HG03095 (cell line): Measurements from ENCODE around the gene WDR90.
"Not testable (repeated sequence)": the region's sequence is repeated elsewhere in the genome, so short reads cannot be mapped to it uniquely, and the experiment has no call there.

Experiments used
- ATAC-seq: cut with Tn5 transposase; IDR thresholded peaks from one replicate; pipeline ENCODE4 v1.9.1; 2021; ENCODE audit warnings: moderate library complexity; ENCODE audit not compliant: unreplicated experiment

Gene WDR90

DNA sequence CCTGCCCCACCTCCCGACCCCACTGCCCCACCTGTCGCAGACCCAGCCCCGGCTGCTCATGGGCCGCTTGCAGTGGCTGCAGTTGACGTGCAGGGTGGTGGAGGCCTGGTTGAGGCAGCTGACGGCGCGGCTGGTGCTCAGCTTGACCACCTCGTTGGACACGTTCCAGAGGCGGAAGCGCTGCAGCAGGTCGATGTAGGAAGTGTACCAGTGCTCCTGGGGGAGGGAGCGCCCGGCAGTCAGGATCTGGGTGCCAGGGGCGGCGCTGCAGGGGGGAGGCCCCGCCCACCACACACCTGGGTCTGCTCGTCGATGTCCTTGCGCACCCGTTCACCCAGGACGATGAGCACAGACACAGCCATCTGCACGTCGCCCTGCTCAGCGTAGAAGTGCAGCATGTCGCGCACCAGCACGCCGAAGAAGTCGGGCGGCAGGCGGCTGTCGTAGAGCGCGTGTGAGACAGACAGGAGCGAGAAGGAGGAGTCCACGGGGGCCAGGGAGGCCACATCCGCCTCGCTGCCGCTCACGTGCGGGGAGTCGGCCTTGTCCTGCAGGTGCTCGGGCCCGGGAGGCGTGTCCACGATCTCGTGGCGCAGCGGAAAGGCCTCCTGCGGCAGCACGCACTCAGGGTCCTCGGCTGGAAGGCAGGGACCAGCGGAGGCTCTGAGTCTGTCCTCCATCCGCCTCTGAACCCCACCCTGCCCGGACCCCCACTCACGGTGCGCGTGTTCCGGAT, 36.0 kb downstream of the WDR90 start:
- ATAC-seq = no peak

DNA sequence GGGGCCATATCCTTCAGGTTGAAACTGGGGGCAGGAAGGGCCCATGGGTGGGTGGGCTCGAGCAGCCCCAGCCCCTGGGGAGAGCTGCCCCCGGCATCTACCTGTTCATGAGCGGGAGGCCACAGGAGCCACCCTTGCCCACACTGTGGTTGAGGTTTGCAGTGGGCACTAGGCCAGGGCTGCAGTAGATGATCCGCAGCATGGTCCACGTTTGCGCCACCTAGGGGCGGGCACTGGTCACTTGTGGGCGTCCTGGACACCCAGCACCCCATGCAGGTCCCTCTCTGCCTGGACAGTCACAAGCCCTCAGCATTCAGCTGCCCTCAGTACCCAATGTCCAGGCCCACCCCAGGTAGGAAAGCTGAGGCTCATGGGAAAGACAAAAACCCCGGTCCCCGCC, 36.8 kb downstream of the WDR90 start:
- no peak for ATAC-seq

DNA sequence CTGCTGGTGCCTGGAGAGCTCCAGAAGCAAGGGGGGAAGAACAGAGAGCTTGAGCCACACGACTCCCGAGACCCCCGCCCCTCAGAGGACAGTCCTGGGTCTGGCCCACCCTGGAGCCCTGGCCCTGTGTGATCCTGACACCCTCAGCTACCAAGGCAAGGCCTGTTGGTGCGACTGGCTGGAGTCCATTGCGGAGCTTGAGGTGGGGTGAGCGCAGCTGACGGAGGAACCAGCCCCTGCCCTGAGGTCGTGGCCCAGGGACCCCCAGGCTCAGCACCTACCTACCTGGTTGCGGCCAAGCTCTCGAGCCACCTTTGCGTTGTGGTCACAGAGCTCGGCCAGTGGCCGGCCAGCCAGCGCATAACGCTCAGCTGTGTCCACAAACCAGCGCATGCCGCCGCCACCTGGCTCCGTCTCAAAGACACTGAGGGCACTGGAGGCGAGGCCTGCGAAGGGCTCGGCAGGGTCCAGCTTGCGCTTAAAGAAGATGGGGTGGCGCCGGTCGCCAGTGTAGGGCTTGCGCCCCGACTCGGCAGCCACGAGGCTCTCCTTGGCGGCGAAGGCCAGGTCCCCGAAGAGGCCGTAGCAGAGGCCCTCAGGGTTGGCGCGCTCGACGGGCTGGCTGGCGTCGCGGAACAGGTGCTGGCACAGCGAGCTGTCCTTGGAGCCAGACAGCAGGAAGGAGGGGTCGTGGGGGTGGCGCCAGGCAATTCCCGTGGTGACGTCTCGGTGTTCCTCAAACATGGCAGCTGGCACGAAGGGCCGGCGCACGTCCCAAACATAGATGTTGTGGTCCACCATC, 37.5 kb downstream of the WDR90 start:
- ATAC-seq = no peak

DNA sequence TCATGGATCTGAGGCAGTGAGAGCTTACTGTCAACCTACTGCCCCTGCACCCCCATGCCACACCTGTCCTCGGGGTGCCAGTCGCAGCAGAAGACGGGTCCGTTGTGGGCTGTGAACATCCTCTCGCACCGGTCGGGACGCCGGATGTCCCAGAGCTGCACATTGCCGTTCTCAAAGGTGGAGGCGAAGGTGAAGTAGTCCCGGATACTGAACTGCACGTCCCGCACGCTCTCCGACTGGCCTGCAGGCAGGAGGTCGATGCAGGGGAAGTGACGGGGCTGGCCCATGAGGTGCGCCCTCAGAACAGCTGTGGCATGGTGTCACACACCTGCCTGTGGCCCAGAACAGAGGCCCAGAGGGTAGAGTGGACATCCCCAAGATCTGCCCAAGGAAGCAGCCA, 38.3 kb downstream of the WDR90 start:
- ATAC-seq = no peak

DNA sequence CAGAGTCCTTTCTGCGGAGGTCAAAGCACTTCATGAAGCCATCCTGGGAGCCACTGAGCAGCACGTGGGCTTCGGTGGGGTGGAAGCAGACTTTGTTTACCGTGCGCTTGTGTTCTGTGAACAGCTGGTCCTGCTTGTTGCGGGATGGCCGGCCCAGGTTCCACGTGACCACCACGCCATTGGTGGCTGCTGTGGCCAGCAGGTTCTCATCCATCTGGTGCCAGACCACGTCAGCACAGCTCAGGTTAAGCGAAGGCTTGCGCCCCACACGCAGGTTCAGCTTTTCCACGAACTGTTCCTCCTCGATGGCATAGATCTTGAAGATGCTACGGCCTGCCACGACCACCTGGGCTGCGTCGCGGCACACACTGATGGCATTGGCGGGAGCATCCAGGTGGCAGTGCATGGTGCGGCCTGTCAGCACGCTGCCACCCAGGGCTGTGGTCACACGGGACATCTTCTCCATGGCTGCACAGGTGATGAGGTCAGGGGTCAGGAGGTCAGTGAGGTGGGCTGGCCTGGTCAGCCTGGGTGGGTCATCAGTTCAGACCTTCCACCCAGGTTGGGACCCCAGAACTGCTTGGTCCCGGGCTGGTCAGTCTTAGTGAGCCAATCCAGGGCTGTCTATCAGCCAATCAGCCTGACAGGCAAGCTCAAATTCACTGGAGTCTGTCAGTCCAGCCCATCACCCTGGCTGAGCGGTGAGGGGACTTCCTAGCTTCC, 40.2 kb downstream of the WDR90 start:
- no peak for ATAC-seq

DNA sequence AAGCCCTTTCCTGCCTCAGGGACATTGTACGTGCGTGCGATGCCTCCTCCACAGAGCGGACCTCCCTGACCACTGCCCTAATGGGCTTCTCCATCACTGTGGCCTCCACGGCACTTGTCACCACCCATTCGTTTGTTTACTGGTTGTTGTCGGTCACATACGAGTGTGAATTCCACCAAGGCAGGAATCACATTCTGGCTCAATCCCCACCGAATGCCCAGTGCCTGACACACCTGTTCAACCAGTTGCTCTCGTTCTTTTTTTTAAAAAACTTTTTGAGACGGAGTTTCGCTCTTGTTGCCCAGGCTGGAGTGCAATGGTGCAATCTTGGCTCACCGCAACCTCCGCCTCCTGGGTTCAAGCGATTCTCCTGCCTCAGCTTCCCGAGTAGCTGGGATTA, 42.1 kb downstream of the WDR90 start:
- ATAC-seq = not testable (repeated sequence)

DNA sequence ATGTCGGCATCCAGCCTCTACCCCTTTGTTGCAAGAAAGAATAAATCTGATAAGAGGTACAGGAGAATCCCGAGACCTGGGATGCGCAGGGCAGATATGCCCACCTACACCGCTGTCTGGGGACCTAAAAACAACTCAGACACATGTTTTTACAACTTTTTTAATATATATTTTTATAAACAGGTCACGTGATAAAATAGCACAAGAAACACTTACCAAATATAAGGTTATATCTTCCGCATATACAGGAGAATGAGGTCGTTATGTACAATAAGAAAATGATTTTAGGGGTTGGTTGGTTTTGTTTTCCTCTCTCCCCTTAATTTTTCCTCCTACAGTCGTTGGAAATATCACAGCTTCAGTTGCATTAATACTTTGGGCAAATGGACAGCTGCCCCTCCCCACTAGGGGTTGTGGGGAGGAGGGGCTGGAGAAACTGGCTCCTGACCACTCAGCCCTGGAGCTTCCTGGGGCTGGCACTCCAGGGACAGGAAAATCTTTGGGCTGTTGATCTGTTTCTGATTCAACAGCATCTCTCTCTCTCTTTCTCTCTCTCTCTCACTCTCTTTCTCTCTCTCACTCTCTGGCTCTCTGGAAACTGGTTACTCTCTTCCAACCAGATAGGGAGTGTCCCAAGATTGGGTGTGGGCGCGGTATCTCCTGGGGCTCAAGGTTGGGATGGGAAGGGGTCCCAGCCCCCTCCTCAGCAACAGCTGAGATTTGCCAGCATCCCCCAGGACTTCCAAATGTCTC, 43.4 kb downstream of the WDR90 start:
- no peak for ATAC-seq

DNA sequence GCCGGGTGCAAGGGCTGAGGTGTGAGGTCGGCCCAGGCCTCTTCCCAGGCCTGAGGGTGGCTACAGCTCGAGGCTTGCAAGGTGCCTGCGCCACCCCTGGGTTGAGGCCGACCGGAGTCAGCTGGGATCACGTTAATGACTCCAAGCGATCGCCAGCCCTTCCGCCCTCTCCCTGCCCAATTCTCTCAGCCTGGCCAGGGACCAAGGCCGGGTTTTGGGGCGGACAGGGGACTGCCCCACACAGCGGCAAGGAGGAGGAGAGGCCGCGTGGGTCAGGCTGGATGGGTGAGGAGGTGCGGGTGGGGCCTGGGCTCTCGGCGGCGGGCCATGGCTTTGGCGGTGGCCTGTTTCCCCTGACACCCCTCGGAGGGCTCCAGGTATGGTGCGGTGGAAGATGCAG, 44.2 kb downstream of the WDR90 start:
- no peak for ATAC-seq

DNA sequence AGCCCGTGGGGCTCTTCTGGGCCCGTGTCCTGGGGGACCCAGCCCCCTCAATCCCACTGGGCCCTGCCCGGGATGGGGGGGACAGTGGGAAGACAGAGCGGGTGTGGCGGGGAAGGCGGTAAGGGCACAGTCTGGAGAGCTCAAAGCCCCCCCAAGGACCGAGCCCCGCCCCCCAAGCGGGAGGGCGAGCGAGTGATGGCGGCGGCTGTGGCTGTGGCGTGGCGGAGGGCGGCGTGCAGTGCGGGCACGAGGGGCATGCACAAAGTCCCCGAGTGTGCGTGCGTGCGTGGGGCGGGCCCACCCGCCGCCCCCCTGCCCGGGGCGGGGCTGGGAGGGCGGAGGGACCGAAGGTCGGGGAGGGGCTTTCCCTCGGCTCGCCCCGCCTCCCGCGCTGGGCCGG, 44.6 kb downstream of the WDR90 start:
- no peak for ATAC-seq

DNA sequence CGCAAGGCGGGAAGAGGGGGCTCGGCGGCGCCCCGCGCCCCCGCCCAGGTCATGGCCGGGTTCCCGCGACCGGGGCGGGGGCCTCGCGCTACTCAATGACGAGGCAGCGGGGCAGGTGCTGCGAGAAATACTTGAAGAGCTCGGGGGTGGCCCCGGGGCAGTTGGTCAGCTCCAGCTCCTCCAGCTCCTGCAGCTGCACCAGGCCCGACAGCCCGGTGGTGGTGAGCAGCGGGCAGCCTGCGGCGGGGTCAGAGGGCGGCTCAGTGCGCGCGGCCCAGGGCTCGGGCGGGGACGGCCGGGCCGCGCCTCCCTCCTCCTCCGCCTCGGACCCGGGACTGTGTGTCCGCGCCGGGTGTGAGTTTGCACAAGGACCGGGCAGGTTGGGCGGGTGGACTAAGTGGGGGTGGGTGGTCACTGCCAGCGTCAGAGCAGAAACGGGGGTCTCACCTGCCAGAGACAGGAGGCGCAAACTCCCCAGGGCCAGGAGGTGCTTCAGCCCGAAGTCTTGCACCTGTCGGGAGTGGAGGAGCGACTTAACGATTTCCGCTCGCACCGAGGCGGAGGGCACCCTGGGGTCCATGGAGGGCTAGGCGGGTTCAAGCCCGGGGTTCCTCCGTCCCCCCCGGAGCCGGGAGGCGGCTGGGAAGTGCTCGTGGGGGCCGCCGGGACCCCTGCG, 45.2 kb downstream of the WDR90 start:
- no peak for ATAC-seq

DNA sequence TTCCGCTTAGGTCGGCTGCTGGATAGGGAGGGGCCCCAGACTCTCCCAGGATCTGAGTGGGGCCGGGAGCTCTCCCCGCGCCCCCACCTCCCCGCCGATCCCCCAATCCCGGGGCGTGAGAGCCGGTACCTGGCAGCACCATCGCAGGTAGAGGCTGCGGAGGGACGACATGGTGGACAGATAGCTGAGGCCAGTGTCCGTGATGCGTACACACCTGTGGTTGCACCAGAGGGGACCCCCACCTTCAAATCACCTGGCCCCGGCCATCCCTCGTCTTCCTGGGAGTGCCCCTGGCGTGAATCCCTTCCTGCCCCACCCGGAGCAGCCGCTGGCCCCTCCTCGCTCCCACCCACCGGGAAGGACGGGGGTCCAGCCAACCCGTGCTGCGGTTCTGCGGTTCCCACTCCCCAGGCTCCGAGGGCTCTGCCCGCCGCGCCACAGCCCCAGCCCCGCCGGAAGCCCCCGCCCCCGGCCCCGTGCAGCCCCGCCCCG, 45.7 kb downstream of the WDR90 start:
- ATAC-seq = no peak

DNA sequence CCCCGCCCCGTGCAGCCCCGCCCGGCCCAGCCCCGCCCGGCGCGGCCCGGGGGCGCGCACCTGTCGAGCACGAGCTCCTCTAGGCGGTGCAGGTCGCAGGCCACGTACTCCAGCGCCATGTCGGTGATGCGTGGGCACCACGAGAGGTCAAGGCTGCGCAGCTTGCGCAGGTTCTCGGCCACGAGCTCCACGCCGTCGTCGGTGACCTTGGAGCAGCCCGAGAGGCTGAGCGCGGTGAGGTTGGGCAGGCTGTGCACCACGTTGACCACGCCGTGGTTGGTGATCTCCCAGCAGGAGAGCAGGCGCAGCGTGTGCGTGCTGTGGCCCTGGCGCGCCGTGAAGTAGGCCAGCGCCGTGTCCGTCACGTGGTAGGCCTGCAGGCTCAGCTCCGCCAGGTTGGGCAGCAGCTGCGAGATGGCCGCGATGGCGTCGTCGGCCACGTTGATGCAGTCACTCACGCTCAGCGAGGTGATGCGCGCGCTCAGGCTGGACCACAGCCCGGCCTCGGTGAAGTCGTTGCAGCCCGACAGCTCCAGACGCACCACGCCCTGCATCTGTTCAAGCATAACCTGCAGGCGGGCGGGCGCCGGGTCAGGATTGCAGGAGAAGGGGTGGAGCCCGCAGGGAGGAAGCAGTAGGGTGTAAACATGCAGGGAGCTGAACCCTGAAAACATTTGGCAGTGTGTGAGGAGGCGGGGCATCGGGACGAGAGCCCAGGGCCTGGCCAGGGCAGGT, 46.4 kb downstream of the WDR90 start:
- ATAC-seq = no peak

DNA sequence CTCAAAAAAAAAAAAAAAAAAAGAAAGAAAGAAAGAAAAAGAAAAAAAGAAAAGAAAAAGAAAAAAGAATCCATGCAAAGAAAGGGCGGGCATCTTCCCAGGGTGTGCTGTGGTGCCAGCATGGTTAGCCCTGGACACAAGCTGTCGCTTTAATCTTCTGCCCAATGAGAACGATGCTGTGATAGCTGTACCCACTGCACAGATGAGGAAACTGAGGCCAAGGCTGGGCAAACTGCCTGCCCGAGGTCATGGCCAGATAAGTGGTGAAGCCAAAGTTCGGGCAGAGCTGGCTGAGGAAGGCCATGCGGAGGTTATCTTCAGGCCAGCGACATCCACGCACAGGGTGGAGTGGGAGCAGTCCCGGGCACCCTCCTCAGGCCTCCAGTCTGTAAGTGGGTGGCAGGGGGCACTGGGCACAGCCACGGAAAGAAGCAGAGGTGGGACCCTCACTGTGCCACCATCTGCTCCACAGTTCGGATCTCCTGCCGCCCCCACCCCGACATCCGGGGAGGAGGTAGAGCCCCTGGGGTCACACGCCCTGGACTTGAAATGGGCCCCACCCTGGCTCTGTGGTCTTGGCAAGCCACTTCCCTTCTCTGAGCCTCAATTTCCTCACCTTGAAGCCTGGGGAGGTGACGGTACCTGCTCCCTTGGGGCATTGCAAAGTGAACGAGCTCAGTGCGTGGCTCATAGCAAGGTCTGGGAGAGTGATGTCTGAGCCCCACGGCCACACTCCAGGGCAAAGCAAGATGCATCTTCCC, 49.9 kb downstream of the WDR90 start:
- no peak for ATAC-seq

DNA sequence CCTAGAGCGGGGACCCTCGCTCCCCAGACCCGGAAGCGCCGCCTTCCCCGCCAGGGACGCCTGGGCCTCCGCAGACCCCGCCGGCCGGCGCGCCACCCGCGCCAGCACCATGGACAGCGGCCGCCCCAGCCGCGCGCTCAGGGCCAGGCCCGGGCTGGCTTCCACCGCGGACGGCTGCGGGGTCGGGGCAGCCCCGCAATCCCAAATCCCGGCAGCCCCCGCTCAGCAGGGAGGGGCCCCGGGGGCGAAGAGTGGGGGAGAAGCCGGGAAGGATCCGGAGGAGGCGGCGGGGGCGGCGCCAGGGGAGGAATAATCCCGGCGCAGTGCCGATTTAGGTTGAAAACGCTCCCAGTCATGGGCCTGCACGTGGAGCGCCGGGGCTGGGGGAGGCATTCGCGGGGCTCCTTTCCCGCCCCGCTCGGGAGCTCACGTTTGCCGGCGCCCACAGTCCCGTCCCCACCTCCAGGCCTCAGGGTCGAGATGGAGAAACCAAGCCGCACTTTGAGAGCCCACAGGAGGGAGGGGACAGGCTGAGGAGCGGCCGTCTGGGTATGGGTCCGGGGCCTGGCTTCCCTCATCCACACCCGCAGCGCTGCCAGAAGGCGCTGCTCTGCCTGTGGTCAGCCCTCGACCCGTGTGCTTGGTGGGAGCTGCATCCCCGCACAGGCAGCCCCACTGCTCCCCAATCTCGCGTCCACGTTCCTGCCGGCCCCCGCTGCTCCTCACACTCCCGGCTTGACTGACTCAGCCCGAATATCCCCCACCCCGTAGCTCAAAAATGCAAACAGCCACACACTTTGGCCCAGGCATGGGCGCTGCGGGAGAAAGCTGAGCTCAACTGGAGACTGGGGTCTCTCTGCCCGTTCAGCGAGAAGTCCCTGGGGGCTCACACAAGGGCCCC, 51.8 kb downstream of the WDR90 start:
- no peak for ATAC-seq

DNA sequence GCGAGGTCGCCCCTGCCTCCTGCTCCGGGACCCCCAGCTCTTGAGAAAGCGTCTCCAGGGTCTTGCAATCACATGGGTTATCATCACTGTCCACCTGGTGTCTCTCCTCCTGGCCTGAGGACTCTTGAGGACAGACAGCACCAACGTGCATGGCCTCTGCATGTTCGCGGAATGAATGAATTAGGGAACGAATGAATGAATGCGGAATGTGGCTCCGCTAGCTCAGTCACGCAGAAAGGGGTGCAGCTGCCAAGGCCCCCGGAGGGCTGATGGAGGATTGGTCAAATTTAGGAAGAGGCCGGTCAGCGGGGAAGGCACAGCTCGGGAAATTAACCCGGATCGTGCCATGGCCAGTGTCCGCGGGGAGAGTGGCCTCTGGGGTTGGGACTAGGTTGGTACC, 53.2 kb downstream of the WDR90 start:
- no peak for ATAC-seq

DNA sequence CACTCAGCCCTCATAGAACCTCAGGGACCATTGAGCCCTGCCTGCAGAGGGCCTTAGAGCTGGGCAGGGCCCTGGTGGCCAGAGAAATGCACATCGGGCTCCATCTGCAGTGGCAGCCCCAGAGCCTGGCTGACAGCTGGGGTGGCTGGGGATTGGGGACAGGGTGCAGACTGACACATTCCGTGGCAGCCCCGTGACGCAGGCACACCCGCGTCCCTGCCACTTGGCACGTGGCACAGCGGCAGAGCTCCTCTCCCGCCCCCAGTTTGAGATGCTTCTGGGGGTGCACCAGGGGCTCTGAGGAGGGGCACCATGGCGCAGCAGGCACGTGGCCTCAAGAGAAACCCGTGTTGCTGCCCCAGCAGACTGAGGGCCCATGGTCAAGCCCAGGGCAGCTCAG, 54.2 kb downstream of the WDR90 start:
- ATAC-seq = no peak

DNA sequence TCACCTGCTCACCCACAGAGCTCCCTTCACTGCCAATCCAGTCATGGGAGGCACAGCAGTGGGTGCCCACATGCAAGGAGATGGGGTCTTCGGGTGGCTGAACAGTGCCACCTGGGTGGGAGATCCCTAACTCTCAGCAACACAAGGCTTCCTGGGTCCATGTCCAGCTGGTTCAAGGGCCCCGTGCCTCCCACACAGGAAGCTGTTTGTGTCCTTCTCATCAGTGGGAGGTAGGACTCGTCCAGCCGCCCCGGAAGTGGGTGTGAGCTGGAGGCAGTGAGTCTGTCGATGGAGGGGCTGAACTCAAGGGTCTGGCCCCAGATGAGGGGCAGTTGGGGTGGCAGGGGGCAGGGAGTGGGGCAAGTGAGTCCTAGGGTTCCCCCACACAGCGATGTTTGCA, 54.9 kb downstream of the WDR90 start:
- ATAC-seq = no peak
